SJSA1 (cell line): ENCODE measurements around the gene MAGI1. TPM values are rescaled to one million over a fixed set of nuclear protein-coding genes. Genes with fewer than 3 reads are reported as not detected.
"Not testable (repeated sequence)": the region's sequence is repeated elsewhere in the genome, so short reads cannot be mapped to it uniquely, and the experiment has no call there.

Experiments
- DNase-seq, 2 experiments: peaks; one replicate each; pipeline ENCODE4 v3.0.0-alpha.2; 2015 to 2020; ENCODE audit warnings: low spot score in 2 of 2, low read depth in 1 of 2
- H3K27ac ChIP-seq: fragments of 250-450 bp; sonication (Bioruptor Pico); 2 replicates; pipeline ENCODE4 v1.5.1; 2020; ENCODE audit warnings: mild to moderate bottlenecking, moderate library complexity
- H3K27me3 ChIP-seq: fragments of 250-450 bp; sonication (Bioruptor Pico); replicated peaks from 2 replicates; pipeline ENCODE4 v1.5.1; 2020; ENCODE audit warnings: mild to moderate bottlenecking, moderate library complexity
- H3K36me3 ChIP-seq: fragments of 250-450 bp; sonication (Bioruptor Pico); 2 replicates; pipeline ENCODE4 v1.5.1; 2020; ENCODE audit warnings: mild to moderate bottlenecking
- H3K4me1 ChIP-seq: fragments of 250-450 bp; sonication (Bioruptor Pico); replicated peaks from 2 replicates; pipeline ENCODE4 v1.6.1; 2021; ENCODE audit warnings: mild to moderate bottlenecking
- H3K4me3 ChIP-seq: fragments of 250-450 bp; sonication (Bioruptor Pico); 2 replicates; pipeline ENCODE4 v1.5.1; 2020; ENCODE audit warnings: mild to moderate bottlenecking
- H3K9me3 ChIP-seq: fragments of 250-450 bp; sonication (Bioruptor Pico); replicated peaks from 2 replicates; pipeline ENCODE4 v1.5.1; 2020; ENCODE audit warnings: mild to moderate bottlenecking
- total RNA-seq: library from RNA; depleted of rRNA; stranded (reverse); fragments of >200 nt; shearing (Covaris generic); gene quantifications from 2 replicates; pipeline ENCODE4 v1.2.3, GENCODE V29; 2014

The MAGI1 gene
- total RNA-seq, 1 experiment from 2014 or later, result 4.6 TPM

GRCh38 chr3:65514317-65514716 is 524.4 kb downstream of the MAGI1 start:
- not testable (repeated sequence) for H3K27ac ChIP-seq, H3K9me3 ChIP-seq, H3K4me3 ChIP-seq, H3K4me1 ChIP-seq, H3K36me3 ChIP-seq, DNase-seq, H3K27me3 ChIP-seq

DNA sequence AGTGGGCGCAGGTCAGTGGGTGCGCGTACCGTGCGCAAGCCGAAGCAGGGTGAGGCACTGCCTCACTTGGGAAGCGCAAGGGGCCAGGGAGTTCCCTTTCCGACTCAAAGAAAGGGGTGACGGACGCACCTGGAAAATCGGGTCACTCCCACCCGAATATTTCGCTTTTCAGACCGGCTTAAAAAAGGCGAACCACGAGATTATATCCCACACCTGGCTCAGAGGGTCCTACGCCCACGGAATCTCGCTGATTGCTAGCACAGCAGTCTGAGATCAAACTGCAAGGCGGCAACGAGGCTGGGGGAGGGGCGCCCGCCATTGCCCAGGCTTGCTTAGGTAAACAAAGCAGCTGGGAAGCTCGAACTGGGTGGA is 529.3 kb downstream of the MAGI1 start:
- not testable (repeated sequence) for H3K36me3 ChIP-seq, H3K4me3 ChIP-seq, DNase-seq, H3K27ac ChIP-seq, H3K9me3 ChIP-seq, H3K4me1 ChIP-seq, H3K27me3 ChIP-seq

GRCh38 chr3:65508750-65509422 is 529.8 kb downstream of the MAGI1 start:
- Histone ChIP-seq H3K27me3 (no peaks in the 10 kb centered on the region), H3K36me3 (no peaks in the 10 kb centered on the region), H3K4me3 (no peak overlapping the region), H3K27ac (no peak overlapping the region), H3K4me1 (no peaks in the 10 kb centered on the region), H3K9me3 (no peaks in the 10 kb centered on the region)
- DNase-seq, result no peak

DNA sequence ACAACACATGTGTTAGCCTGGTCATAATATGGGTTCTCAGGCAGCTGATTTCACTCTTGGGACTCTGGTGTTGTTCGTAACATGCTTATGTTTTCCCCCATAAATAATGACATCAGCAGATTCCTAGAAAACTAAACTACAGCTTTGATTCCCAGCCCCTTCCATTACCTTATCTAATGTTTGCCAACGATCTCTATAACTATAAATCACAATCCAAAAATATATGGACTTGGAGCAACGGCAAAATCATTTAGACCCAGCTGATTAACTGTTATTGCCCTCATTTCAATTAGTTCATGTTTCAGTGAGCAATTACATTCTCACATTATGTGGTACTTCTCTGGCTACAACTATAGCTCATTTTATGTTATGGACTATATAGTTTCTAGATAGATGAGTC is 531.3 kb downstream of the MAGI1 start:
- H3K27ac ChIP-seq, result no peak overlapping the region
- no peaks in the 10 kb centered on the region for H3K27me3 ChIP-seq
- DNase-seq, result no peak
- H3K4me1 ChIP-seq, result no peaks in the 10 kb centered on the region
- H3K4me3 ChIP-seq, result no peak overlapping the region
- no peaks in the 10 kb centered on the region for H3K36me3 ChIP-seq
- no peaks in the 10 kb centered on the region for H3K9me3 ChIP-seq

DNA sequence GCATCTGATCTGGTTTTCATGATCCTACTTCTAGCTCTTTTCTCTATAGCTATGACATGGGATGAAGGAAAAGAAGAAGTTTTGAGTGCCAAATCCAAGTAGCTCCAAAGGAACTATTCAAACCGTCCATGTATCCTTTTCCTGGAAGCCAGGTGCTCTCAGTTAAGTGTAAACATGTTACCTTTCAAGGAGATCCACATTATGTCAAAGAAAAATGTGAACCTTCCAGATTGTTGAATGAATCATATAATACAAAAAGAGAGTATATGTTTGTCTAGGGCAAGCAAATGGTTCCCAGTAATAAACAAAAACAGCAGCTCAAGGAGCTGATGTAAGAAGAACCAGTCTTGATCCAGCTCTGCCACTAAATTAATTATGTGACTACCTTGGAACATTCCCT is 534.9 kb downstream of the MAGI1 start:
- no peak overlapping the region for H3K4me3 ChIP-seq
- no peaks in the 10 kb centered on the region for H3K4me1 ChIP-seq
- H3K9me3 ChIP-seq, result no peaks in the 10 kb centered on the region
- no peaks in the 10 kb centered on the region for H3K27me3 ChIP-seq
- no peak overlapping the region for H3K27ac ChIP-seq
- H3K36me3 ChIP-seq, result no peaks in the 10 kb centered on the region
- DNase-seq, result no peak

DNA sequence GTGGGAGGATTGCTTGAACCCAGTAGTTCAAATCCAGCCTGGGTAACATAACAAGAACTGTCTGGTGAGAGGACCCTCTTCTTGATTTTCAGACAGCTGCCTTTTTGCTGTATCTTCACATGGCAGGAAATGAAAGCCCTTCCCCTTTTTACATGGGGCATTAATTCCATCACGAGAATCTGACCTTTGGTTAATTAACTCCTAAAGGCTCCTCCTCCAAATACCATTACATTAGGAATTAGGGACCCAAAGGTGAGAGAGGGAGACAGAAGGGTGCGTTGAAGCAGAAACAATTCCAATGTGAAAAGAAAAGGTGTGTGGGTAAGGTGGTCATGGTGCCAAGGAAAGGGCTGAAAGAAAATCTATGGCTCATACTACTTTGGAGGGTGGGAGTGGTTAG is 536.2 kb downstream of the MAGI1 start:
- DNase-seq, result no peak
- no peak overlapping the region for H3K27ac ChIP-seq
- no peaks in the 10 kb centered on the region for H3K36me3 ChIP-seq
- no peaks in the 10 kb centered on the region for H3K27me3 ChIP-seq
- H3K4me3 ChIP-seq, result no peak overlapping the region
- no peaks in the 10 kb centered on the region for H3K9me3 ChIP-seq
- no peaks in the 10 kb centered on the region for H3K4me1 ChIP-seq

- no peak for DNase-seq
- no peaks in the 10 kb centered on the region for H3K9me3 ChIP-seq
- no peaks in the 10 kb centered on the region for H3K36me3 ChIP-seq
- no peak overlapping the region for H3K4me3 ChIP-seq
- no peaks in the 10 kb centered on the region for H3K27me3 ChIP-seq
- H3K4me1 ChIP-seq, result no peaks in the 10 kb centered on the region
- H3K27ac ChIP-seq, result no peak overlapping the region
Observed at GRCh38 chr3:65500398-65501306, 538.1 kb downstream of the MAGI1 start.

GRCh38 chr3:65497846-65498245 is 540.9 kb downstream of the MAGI1 start:
- Histone ChIP-seq H3K27ac (no peak overlapping the region), H3K36me3 (no peaks in the 10 kb centered on the region), H3K4me1 (no peaks in the 10 kb centered on the region), H3K4me3 (no peak overlapping the region), H3K27me3 (no peaks in the 10 kb centered on the region), H3K9me3 (no peaks in the 10 kb centered on the region)
- DNase-seq, result no peak

GRCh38 chr3:65497236-65497635 is 541.5 kb downstream of the MAGI1 start:
- Histone ChIP-seq H3K4me1 (no peaks in the 10 kb centered on the region), H3K36me3 (no peaks in the 10 kb centered on the region), H3K27me3 (no peaks in the 10 kb centered on the region), H3K9me3 (no peaks in the 10 kb centered on the region), H3K4me3 (no peak overlapping the region), H3K27ac (no peak overlapping the region)
- no peak for DNase-seq

DNA sequence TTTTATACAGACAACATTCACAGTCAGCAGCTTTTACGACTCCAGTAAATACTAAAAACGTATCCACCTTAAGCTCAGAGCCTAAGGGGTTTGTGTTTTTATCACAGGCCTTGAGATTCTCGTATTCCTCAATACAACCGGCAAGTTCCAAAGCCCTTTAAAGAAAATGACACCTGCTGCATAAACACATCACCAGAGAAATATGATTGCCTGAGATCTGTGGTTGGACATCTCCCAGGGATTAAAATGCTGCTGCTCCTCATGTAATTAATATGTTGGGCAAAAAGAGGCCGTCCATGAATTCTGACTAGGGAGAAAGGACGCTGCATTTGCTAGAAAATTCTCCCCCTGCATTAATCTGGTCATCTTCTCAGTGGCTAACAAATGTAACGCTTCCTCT is 544.8 kb downstream of the MAGI1 start:
- H3K36me3 ChIP-seq, result no peaks in the 10 kb centered on the region
- H3K9me3 ChIP-seq, result no peaks in the 10 kb centered on the region
- no peaks in the 10 kb centered on the region for H3K27me3 ChIP-seq
- H3K4me3 ChIP-seq, result no peak overlapping the region
- H3K27ac ChIP-seq, result no peak overlapping the region
- no peak for DNase-seq
- no peaks in the 10 kb centered on the region for H3K4me1 ChIP-seq

DNA sequence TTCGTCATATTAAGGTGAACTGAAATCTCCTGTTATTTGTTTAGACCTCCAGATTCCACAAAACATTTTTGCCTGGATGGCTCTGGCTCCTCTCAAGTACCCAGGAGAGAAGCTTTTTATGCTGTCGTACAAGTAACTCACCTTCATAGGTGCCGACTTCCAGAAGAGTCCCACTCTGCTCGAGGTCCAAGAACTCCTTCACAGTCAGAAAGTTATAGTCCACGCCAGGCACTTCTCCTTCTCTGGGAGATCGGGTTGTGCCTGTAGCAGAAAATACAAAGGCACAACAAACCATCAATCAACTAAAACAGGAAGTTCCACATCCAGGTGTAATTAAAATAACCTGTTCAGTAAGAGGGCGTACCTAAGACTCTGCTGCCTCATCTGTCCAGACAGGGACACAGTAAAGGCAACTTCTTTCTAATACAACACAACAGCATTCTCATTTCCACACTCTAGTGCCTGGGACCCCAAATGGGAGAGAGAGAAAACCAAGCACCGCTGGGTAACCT is 545.3 kb downstream of the MAGI1 start:
- Histone ChIP-seq H3K9me3 (no peaks in the 10 kb centered on the region), H3K4me3 (no peak overlapping the region), H3K36me3 (no peaks in the 10 kb centered on the region), H3K27me3 (no peaks in the 10 kb centered on the region), H3K4me1 (no peaks in the 10 kb centered on the region), H3K27ac (no peak overlapping the region)
- DNase-seq, result no peak

DNA sequence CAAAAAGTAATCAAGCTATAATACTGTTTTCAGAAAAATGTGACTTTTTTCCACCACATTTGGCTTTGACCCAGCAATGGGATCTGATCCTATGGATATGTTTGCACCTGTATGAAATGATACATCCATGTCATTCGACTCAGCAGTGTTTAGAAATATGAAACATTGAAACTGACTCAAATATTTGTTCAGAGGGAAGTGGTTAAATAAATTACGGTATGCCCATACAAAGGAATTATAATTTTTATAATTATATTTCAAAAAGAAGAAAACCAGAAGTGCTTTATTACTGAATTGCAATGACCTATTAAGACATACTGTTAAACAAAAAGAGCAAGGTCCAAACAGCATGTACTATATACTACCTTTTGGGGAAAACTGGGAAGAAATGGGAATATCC is 546.5 kb downstream of the MAGI1 start:
- Histone ChIP-seq H3K4me3 (no peak overlapping the region), H3K4me1 (no peaks in the 10 kb centered on the region), H3K27ac (no peak overlapping the region), H3K9me3 (no peaks in the 10 kb centered on the region), H3K27me3 (no peaks in the 10 kb centered on the region), H3K36me3 (no peaks in the 10 kb centered on the region)
- no peak for DNase-seq

GRCh38 chr3:65490114-65490513 is 548.6 kb downstream of the MAGI1 start:
- no peak for DNase-seq
- Histone ChIP-seq H3K9me3 (no peaks in the 10 kb centered on the region), H3K4me1 (no peaks in the 10 kb centered on the region)

GRCh38 chr3:65489253-65489652 is 549.5 kb downstream of the MAGI1 start:
- no peaks in the 10 kb centered on the region for H3K27me3 ChIP-seq
- H3K9me3 ChIP-seq, result no peaks in the 10 kb centered on the region
- H3K27ac ChIP-seq, result no peak overlapping the region
- no peak for DNase-seq
- H3K4me3 ChIP-seq, result no peak overlapping the region
- no peaks in the 10 kb centered on the region for H3K36me3 ChIP-seq
- no peaks in the 10 kb centered on the region for H3K4me1 ChIP-seq

More at GRCh38 chr3:65490114-65490513, 548.6 kb downstream of the MAGI1 start:
- Histone ChIP-seq H3K36me3 (no peaks in the 10 kb centered on the region), H3K4me3 (no peak overlapping the region), H3K27me3 (no peaks in the 10 kb centered on the region), H3K27ac (no peak overlapping the region)
